Activated CD4-positive, alpha-beta T cell treated with anti-CD3 and anti-CD28 coated beads, Interleukin-2, amount 50 U/mL, for 16 hours (primary cell): ENCODE data around the gene GLS.

Experiments
- DNase-seq: peaks from one replicate; pipeline ENCODE4 v3.0.0-alpha.2; 2020

GLS gene

GRCh38 chr2:190997526-190998113 lies 117.0 kb downstream of the GLS start:
- no peak for DNase-seq

DNA sequence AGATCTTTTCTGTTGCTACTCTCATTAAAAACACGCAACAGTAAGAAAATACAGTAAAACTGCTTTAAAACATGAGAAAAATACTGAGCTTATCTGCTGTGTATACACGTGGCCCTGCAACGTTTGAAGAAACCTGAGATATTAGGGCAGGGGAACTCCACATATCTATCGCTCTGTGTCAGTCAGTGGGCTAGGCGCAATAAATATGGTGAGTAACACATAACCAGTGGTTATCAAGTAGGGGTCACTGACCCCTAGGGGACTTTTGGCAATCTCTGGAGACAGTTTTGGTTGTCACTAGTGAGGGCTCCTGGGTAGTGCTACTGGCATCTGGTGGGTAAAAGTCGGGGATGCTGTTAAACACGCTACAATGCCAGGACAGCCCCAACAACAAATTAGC lies 118.4 kb downstream of the GLS start:
- no peak for DNase-seq

DNA sequence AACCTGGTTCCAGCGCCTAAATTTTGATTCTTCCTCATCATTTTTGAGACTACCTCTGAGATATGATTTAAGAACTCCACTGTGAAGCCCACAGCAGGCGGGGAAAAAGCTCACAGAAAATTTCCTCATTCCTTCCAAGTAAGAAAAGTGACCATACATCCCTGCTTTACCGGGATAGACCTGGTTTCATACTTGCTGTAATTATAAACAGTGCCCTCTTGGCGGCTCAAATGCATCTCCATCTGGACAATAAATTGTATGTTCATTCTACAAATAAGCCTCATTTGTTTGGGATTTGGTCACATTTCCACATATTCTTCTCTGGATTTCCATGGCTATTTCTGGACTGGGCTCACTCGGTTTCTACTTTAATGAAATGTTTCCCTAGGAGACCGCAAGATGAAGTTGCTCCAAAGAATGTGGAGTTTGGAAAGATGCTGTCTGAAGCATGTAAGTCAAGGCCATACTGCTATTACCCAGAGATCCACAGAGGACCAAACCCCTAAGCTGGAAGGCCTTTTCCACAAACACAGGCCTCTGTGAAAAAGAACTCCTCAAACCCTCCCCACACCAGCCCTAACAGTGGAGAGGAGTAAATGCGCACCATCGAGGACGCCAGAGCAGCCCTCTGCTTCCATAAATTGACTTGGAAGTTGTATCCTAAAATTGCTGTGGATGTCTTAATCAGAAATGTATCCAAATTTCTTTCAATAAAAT lies 119.5 kb downstream of the GLS start:
- DNase-seq, result no peak

DNA sequence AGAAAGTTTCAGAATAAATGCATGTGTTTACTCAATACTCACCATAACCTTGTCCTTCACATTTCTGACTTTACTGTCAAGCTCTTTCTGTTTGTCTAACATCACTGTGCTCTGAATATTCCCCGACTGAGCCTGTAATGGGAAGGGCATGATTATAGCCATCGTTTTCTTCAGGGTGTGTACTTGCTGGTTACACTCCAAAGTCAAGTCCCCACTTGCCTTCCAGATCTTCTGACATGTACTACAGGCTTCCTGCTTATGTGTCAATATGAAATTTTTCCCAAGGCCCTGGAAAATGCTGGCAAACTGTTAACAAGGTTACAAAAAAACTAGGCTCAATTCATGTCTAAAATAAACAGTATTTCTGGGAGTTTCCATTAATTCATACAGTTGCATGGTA lies 120.4 kb downstream of the GLS start:
- DNase-seq, result no peak

GRCh38 chr2:191001624-191002023 lies 121.0 kb downstream of the GLS start:
- no peak for DNase-seq

DNA sequence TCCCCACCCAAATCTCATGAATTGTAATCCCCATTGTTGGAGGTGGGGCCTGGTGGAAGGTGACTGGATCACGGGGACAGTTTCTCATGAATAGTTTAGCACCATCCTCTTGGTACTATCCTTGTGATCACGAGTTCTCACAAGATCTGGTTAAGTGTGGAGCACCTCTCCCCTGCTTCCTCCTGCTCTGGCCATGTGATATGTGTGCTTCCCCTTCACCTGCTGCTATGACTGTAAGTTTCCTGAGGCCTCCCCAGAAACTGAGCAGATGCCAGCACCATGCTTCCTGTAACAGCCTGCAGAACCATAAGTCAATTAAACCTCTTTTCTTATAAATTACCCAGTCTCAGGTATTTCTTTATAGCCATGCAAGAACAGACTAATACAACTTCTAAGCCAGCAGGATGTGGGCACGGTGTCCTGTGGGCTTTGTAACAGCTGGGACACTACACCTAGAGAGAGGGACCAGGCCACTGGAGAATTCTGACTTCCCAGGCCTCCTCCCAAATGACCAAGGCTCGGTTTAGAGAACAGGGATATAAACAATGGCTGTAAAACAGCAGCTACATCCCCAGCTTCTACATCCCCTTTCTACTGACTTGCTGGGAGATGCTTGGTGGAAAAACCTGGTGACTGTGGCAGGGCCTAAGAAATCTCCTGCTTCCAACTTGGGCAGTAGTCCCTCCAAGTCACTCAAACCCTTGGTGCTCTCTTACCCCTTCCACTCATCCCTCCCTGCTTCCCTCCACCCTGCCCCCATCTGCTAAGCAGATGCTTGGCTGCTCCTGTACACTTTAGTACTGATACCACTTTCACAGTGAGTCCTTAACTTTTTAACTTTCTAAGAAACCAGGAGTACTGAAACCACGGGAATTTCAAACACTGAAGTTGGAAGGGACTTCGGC lies 123.0 kb downstream of the GLS start:
- DNase-seq, result peak; percentile 34

DNA sequence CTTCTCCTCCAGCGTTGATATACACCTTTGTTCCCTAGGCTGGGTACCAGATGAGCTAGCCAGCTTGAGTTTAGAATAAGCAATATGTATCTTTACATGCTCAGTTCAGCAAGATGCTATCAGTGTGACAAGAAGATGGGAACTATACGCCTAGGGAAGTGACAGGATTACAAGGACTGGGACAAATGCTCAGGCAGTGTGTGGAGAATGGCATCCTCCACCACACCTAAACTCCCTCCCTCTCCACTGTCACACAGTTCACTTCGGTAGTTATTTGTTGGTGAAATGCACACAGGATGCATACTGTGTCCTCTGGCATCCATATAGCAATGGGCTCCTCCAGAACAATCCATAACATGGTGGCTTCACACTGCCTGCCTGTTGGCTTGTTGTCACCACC lies 125.7 kb downstream of the GLS start:
- DNase-seq, result no peak

- DNase-seq, result no peak
Observed at GRCh38 chr2:191006997-191007783, 126.6 kb downstream of the GLS start.

GRCh38 chr2:191008286-191008685 lies 127.7 kb downstream of the GLS start:
- no peak for DNase-seq

GRCh38 chr2:191009541-191010374 lies 129.1 kb downstream of the GLS start:
- DNase-seq, result no peak

DNA sequence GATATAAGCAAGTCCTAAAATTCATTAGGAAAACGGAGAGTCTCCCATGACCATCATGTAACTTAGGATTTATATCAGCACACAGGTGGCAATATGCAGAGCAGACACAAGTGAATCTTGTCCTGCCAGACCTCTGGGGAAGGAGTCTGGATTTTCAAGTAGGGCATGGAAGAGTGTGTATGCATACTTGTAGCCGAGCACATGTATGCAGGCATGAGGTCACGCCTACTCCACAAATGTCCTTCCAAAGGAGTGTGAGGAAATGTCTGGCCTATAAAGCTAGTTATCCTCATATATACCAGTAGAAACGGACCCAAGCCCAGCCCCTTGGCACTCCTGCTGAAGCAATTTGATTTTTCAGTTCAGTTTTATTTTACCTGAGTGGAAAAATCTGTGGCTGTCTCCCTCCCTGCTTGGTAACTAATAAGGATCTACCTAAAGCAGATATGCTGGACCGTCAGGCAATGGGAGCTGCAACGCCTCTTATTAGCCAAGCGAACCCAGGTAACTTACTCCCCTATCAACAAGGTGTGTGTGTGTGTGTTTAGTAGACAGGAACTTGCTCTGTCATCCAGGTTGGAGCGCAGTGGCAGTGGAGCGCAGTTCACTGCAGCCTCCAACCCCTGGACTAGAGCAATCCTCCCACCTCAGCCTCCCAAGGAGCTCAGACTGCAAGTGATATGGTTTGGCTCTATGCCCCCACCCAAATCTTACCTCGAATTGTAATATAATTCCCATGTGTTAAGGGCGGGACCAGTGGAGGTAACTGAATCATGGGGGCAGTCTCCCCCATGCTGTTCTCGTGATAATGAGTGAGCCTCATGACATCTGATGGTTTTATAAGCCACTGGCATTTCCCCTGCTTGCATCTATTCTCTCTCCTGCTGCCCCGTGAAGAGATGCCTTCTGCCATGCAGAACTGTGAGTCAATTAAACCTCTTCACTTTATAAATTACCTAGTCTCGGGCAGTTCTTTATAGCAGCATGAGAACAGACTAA lies 130.6 kb downstream of the GLS start:
- peak; percentile 47 for DNase-seq

- peak; percentile 32 for DNase-seq
Observed at GRCh38 chr2:191012346-191012745, 131.7 kb downstream of the GLS start.

DNA sequence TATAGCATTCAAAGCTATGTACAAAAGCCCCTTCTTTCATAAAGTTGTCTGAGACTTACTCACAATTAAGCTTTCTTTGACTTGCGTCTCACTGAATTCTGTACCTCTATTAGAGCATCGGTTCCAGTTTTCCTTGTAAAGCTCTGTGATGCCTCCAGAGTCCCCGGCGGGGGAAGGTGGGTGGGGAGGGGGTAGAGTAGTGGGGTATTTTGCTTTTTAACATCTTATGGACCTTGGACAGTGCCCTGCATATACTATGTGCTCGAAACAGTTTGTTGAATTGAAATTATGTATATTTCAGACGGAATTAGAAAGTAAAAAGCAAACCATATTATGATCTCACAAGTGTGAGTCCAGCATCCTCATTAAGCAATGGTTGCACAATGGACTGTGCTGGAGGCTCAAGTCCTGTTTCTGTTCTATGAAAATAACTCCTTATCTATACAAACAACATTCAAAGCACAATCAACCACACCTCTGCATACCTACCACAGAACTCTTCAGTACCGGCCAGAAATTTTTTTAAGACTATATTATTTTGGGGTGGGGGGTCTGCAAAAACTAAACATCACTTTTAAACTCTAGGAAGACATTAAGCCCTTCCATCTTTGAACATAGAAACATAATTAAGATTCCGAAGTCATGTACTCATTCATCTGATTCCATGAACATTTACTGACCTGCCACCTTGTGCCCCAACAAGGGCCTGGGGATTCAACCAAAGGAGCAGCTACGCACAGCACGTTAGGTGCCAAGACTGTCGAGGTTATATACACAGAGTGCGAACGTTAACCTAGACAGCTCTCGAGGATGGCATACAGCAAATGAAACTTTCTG lies 132.4 kb downstream of the GLS start:
- DNase-seq, result no peak

DNA sequence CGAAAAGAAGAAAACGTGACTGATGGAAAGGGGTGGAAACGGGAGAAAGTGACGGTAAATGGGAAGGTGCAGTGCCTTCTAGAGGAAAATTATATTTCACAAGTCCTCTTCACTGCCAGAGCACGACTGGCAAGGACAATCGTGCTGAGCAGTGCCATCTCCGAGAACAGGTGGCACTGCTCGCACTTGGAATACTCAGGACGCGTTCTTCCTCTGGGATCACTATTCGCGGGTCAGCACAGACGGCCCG lies 133.0 kb downstream of the GLS start:
- peak; percentile 39 for DNase-seq

DNA sequence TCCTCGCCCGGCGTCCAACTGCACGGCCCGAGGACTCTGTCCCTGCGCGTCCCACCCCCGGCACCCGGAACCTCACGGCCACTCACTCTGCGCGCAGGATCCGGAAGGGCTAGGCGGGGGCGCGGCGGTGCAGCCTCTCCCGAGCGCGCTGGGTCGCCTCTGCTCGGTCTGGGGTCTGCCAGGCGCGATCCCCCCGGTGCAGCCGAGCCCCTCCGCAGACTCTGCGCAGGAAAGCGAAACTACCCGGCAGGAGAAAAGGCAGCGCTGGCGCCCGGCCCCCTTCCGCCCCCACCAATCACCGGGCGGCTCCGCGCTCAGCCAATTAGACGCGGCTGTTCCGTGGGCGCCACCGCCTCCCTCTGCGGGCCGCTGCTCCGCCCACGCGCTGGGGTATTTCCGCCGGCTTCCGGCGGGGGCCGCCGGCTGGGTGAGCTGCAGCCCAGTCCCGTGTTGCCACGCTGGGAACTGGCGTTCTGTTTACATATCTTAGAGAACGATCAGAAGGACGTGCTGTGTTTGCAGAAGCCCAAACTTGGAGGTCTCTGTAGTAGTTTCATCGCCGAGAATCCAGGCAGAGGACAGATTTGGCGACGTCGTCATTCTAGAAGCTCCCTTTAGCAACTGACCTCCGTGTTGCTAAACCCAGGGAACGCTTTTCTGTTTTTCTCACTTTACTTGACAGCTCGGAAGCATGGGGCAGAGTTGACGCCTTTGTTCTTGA lies 133.5 kb downstream of the GLS start, which contains the start of gene STAT1:
TSS of gene STAT1 (minus strand) at position 240 of the 721 bp plus-strand sequence. CDS start 4,168 bp downstream, outside the sequence.
- peak; percentile 97 for DNase-seq

- peak; percentile 47 for DNase-seq
Observed at GRCh38 chr2:191014653-191015020, 134.0 kb downstream of the GLS start.
